ENCODE data around the gene MICB.
"Not testable (repeated sequence)": the region's sequence is repeated elsewhere in the genome, so short reads cannot be mapped to it uniquely, and the experiment has no call there.

Gene MICB

DNA sequence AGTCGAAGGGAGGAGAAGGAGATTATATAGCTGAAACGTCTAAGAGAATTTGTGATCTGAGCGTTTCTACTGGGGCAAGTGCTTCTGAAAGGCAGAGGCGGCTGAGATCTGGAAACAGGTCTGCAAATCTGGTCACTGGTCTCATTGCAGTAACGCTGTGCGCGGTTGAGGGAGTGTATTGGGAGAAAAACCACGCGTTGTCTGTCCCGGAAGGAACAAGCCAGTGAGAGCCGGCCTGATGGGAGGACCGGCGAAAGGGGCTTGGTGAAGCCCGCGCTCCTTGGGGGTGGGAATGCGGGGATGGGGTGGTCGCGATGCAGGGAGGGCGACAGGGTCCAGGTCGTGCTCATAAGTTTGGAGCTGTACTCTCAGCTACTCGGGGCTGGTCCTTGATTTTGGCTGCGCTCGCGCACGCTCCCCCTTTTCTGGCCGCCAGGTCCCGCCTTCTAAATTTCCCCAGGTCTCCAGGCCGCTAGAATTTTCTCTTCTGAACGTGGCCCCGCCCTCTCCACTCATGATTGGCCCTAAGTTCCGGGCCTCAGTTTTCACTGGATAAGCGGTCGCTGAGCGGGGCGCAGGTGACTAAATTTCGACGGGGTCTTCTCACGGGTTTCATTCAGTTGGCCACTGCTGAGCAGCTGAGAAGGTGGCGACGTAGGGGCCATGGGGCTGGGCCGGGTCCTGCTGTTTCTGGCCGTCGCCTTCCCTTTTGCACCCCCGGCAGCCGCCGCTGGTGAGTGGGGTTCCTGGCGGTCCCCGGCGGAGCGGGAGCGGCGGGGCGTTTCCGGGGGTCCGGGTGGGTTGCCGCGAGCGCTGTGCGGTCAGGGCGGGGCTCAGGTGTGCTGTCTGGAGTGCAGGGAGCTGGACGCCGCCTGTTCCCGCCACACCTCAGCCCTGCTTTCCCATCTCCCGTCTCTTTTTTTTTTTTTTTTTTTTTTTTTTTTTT is at the start of gene MICB:
Gene MICB (plus strand): TSS at position 615 of the 946 bp plus-strand sequence. CDS start 49 bp downstream, at position 664.
- peak in 27 of 51 donors; percentile 5 to 51 (median 23) for DNase-seq

DNA sequence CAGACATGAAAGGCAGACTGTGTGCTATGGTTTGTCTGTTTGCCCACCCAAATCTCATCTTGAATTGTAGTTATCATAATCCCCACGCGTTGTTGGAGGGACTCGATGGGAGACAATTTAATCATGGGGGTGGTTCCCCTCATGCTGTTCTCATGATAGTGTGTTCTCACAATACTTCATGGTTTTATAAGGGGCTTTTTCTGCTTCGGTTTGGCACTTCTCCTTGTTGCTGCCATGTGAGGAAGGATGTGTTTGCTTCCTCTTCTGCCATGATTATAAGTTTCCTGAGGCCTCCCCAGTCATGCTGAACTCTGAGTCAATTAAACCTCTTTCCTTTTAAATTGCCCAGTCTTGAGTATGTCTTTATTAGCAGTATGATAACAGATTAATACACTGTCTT is 47.2 kb upstream of the MICB start:
- no peak for DNase-seq

GRCh38 chr6:31452859-31453258 is 45.1 kb upstream of the MICB start:
- DNase-seq: no peak

GRCh38 chr6:31453259-31453658 is 44.7 kb upstream of the MICB start:
- no peak for DNase-seq

DNA sequence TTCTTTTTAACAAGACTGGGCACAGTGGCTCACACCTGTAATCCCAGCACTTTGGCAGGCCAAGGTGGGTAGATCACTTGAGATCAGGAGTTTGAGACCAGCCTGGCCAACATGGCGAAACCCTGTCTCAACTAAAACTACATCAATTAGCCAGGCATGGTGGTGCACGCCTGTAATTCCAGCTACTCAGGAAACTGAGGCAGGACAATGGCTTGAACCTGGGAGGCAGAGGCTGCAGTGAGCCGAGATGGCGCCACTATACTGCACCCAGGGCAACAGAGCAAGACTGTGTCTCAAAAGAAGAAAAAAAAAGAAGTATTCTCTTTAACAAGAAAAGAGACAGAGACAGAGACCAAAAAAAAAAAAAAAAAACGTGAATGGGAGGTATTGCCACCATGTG is 38.1 kb upstream of the MICB start:
- DNase-seq: not testable (repeated sequence)

- DNase-seq: no peak
Observed at GRCh38 chr6:31460361-31461025, 37.5 kb upstream of the MICB start.

- DNase-seq: no peak
Observed at GRCh38 chr6:31462026-31462963, 35.6 kb upstream of the MICB start.

- DNase-seq: peak in 47 of 51 donors; percentile 2 to 87 (median 59)
Observed at GRCh38 chr6:31462964-31463870, 34.7 kb upstream of the MICB start.

- DNase-seq: no peak
Observed at GRCh38 chr6:31464252-31465184, 33.4 kb upstream of the MICB start.

- no peak for DNase-seq
Observed at GRCh38 chr6:31465185-31465536, 32.8 kb upstream of the MICB start.

DNA sequence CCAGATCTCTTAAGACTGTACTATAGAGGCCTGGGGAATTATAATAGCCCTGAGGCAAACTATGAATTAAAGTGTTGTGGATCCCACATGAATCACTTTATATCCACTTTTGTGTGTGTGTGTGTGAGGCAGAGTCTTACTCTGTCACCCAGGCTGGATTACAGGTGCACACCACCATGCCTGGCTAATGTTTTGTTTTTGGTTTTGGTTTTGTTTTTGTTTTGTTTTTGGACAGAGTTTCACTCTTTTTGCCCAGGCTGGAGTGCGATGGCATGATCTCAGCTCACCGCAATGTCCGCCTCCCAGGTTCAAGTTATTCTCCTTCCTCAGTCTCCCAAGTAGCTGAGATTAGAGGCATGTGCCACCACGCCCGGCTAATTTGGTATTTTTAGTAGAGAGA is 32.2 kb upstream of the MICB start:
- DNase-seq: no peak

- DNase-seq: no peak
Observed at GRCh38 chr6:31466466-31466865, 31.5 kb upstream of the MICB start.

DNA sequence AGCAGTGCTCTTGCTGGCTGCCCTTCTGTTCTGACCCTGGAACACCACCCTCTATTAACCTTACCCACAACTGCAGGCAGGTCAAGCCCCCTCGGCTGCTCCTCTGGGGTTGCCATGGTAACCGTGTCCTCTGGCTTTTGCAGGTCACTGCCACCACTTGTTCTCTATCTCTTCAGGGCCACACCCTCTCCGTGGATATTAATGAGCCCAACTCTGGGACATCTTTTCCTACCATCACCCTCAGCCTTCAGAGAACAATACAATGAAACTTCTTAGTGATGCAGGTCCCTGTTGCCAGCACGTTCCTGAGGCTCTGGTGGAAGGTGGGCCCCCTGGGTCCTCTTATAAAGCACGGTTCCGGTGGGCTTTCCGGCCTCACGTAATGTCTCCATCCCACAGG is 30.8 kb upstream of the MICB start:
- no peak for DNase-seq

DNA sequence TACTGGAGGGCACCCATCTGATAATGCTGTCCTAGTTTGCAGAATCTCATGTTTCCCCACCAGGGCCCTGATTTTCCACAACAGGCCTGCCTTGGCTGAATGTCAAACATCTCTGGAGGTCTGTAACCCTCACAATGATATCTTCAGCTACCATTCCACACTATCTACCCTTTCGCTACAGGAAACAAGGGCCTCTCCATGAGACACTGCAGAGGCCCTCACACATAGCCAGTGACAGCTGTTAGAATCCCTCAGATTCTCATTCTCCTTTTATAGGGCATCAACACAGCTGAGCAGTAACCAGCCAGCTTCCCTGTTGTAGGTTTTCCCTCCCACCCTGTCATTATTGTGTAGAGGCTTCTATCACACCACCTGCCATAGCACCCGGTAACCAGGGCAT is 29.6 kb upstream of the MICB start:
- DNase-seq: no peak

DNA sequence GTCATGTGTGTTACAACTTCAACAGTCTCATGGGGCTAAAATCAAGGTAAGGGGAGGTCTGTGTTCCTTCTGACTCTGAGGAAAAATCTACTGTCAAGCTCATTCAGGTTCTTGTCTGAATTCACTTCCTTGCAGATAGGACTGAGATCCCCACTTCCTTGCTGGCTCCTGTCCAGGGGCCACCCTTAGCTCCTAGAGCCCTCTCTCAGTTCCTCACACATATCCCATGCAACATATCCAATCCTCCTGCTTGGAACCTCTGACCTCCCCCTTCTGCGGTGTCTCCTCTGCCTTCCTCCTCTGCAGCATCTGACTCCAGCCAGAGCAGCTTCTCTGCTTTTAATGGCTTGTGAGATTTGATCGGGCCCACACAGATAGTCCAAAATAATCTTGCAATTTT is 27.1 kb upstream of the MICB start:
- peak in 1 of 51 donors; percentile 20 for DNase-seq

DNA sequence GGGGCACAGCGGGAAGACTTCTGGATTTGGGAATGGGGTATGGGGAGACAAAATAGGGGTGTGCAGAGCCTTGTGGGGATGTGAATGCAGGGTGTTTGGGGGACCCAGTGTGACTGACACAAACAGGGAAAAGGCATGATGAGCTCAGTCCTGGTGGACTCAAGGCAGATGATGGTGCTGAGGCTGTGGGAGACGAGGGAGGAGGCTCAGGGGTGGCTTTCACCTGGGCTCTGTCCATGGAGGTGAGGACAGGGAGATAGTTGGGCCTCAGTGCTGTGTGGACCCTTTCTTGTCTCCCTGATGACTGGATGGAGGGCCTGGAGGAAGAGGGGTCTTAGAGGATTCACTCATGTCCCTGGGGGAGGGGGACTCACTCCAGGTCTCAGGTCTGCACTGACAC is 26.2 kb upstream of the MICB start:
- DNase-seq: no peak

GRCh38 chr6:31472259-31472658 is 25.7 kb upstream of the MICB start:
- no peak for DNase-seq

DNA sequence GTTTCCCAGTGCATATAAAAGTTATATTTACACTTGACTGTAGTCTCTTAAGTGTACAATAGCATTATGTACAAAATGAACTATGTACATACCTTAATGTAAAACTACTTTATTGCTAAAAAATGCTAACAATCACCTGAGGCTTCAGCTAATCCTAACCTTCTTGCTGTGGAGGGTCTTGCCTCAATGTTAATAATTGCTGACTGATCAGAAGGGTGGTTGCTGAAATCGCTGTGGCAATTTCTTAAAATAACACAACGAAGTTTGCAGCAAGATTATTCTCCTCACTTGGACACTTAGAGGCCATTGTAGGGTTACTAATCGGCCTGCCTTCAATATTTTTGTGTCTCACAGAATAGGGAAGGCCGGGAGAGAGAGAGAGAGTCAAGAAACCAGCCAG is 24.7 kb upstream of the MICB start:
- DNase-seq: no peak

Measured in hypothalamus (tissue), 51 donors.